Urinary bladder (tissue), 4 donors: ENCODE data around the gene CHCHD1. TPM values are rescaled to one million over a fixed set of nuclear protein-coding genes. Genes with fewer than 3 reads are reported as not detected.
"Not testable (repeated sequence)": the region's sequence is repeated elsewhere in the genome, so short reads cannot be mapped to it uniquely, and the experiment has no call there.

Source experiments
- DNase-seq: peaks from one replicate; pipeline ENCODE4 v3.0.0-alpha.2; 2015; ENCODE audit errors: extremely low spot score
- H3K27ac ChIP-seq: one replicate; pipeline ENCODE4 v1.5.1; 2013; ENCODE audit warnings: low read depth, mild to moderate bottlenecking, moderate library complexity
- H3K36me3 ChIP-seq: one replicate; pipeline ENCODE4 v1.6.1; 2013; ENCODE audit warnings: mild to moderate bottlenecking, moderate library complexity; ENCODE audit not compliant: insufficient read depth
- H3K4me1 ChIP-seq: one replicate; pipeline ENCODE4 v1.6.1; 2013; ENCODE audit warnings: mild to moderate bottlenecking, moderate library complexity; ENCODE audit not compliant: insufficient read depth
- H3K4me3 ChIP-seq: one replicate; pipeline ENCODE4 v1.5.1; 2013; ENCODE audit warnings: low read depth, low read length
- WGBS: extraction: QIAGEN DNeasy Blood & Tissue Kit; methylation state at CpG from one replicate; pipeline ENCODE4 v1.1.7; 2013; 5-methylcytosine and 5-hydroxymethylcytosine counted together
- polyA plus RNA-seq: library from polyadenylated mRNA; stranded (reverse); fragments of 200-250 nt; gene quantifications from one replicate; pipeline ENCODE4 v1.2.3, GENCODE V29; 2013
- total RNA-seq: library from RNA; depleted of rRNA; stranded (reverse); fragments of >200 nt; gene quantifications from one replicate; pipeline ENCODE4 v1.2.3, GENCODE V29; 2014
- donor health status: healthy with polysubstance abuse.
- donor health status: healthy.

Gene CHCHD1
- total and polyA plus RNA-seq, 2 donors = 17.0 to 46.9 TPM

DNA sequence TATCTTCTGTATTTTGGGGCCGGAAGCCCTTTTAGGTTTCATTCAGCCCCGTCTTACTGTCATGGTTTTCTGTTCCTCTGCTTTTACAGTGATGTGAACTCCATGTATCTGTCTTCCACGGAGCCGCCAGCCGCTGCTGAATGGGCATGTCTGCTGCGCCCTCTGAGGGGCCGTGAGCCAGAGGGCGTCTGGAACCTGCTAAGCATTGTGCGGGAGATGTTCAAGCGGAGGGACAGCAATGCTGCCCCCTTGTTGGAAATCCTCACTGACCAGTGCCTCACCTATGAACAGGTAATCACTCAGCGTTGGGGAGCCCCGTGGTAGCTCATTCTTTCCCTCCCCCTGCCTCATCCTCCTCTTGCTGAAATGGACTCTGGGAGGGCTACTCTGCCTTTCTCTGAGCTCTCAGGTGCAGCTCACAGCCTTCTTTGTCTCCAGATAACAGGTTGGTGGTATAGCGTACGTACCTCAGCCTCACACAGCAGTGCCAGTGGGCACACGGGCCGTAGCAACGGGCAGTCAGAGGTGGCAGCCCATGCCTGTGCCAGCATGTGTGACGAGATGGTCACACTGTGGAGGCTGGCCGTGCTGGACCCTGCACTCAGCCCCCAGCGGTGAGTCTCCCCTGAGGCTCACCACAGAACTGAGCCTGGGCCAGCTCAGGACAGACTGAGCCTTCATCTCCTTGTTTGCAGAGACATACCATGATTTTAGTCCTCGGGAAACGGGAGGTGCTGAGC is 9.2 kb downstream of the CHCHD1 start:
- Histone ChIP-seq H3K27ac (no peak overlapping the region), H3K36me3 (peaks cover 6% of the 10 kb centered on the region), H3K4me3 (no peak overlapping the region), H3K4me1 (peaks cover 1% of the 10 kb centered on the region)
- WGBS = 91% methylated on average over 22 of the region's 22 CpGs
- no peak for DNase-seq

DNA sequence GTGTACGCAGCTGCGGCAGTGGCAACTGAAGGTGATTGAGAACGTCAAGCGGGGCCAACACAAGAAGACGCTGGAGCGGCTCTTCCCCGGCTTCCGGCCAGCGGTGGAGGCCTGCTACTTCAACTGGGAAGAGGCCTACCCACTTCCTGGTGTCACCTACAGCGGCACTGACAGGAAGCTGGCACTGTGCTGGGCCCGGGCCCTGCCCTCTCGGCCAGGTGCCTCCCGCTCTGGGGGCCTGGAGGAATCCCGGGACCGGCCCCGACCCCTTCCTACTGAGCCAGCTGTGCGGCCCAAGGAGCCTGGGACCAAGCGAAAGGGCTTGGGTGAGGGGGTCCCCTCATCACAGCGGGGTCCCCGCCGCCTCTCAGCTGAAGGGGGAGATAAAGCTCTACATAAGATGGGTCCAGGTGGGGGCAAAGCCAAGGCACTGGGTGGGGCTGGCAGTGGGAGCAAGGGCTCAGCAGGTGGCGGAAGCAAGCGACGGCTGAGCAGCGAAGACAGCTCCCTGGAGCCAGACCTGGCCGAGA is 10.1 kb downstream of the CHCHD1 start:
- no peak for DNase-seq
- Histone ChIP-seq H3K36me3 (peaks cover 9% of the 10 kb centered on the region), H3K4me3 (no peak overlapping the region), H3K27ac (no peak overlapping the region), H3K4me1 (peaks cover 1% of the 10 kb centered on the region)
- WGBS = 94% methylated on average over 26 of the region's 26 CpGs

GRCh38 chr10:73793456-73793855 is 11.6 kb downstream of the CHCHD1 start:
- Histone ChIP-seq H3K36me3 (peaks cover 9% of the 10 kb centered on the region), H3K4me1 (no peaks in the 10 kb centered on the region), H3K27ac (no peak overlapping the region), H3K4me3 (no peak overlapping the region)
- DNase-seq = no peak
- 92% methylated on average over 5 of the region's 5 CpGs for WGBS

DNA sequence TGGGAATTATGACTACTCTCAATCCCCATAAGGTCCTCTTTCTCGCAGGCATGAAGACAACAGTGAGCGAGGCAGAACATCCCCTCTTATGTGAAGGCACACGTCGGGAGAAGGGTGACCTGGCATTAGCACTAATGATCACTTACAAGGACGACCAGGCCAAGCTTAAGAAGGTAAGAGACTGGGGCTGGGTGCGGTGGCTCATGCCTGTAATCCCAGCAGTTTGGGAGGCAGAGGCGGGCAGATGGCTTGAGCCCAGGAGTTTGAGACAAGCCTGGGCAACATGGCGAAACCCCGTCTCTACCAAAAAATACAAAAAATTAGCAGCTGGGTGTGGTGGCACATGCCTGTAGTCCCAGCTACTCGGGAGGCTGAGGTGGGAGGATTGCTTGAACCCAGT is 13.6 kb downstream of the CHCHD1 start:
- H3K4me1 ChIP-seq, H3K36me3 ChIP-seq, H3K4me3 ChIP-seq, DNase-seq, H3K27ac ChIP-seq: not testable (repeated sequence)
- WGBS = 94% methylated on average over 10 of the region's 10 CpGs

DNA sequence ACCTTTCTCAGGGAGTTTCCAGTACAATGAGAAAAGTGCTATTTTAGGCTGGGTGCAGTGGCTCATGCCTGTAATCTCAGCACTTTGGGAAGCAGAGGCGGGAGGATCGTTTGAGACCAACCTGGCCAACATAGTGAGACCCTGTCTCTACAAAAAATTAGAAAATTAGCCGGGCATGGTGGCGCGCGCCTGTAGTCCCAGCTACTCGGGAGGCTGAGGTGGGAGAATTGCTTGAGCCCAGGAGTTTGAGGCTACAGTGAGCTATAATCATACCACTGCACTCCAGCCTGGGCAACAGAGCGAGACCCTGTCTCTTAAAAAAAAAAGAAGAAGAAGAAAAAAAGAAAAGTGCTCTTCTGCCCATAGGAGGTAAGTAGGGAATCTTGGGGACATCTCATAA is 14.2 kb downstream of the CHCHD1 start:
- not testable (repeated sequence) for H3K36me3 ChIP-seq, H3K4me1 ChIP-seq, DNase-seq, H3K27ac ChIP-seq, H3K4me3 ChIP-seq
- WGBS = 98% methylated on average over 8 of the region's 8 CpGs

GRCh38 chr10:73796766-73797165 is 14.9 kb downstream of the CHCHD1 start:
- Histone ChIP-seq H3K4me3 (no peak overlapping the region), H3K4me1 (no peaks in the 10 kb centered on the region), H3K36me3 (peaks cover 3% of the 10 kb centered on the region), H3K27ac (no peak overlapping the region)
- DNase-seq = no peak
- 76% methylated on average over 5 of the region's 5 CpGs for WGBS

GRCh38 chr10:73797324-73798025 is 15.6 kb downstream of the CHCHD1 start:
- WGBS = 90% methylated on average over 19 of the region's 19 CpGs
- DNase-seq = no peak
- H3K4me1 ChIP-seq = no peaks in the 10 kb centered on the region
- H3K4me3 ChIP-seq = no peak overlapping the region
- no peak overlapping the region for H3K27ac ChIP-seq
- H3K36me3 ChIP-seq = peaks cover 7% of the 10 kb centered on the region

DNA sequence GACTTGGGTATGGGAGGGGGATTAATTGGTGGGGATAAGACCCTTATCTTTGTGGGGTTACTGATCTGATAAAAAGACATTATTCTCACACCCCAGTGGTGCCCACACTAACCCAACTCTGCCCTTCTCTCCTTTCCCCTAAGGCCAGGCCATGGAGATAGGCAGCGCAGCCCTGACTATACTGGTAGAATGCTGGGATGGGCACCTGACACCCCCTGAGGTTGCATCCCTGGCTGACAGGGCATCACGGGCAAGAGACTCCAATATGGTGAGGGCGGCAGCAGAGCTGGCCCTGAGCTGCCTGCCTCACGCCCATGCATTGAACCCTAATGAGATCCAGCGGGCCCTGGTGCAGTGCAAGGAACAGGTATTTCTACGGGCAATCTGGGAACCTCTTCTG is 16.2 kb downstream of the CHCHD1 start:
- no peak overlapping the region for H3K4me3 ChIP-seq
- H3K27ac ChIP-seq = no peak overlapping the region
- WGBS = 91% methylated on average over 6 of the region's 6 CpGs
- H3K36me3 ChIP-seq = peaks cover 10% of the 10 kb centered on the region
- H3K4me1 ChIP-seq = no peaks in the 10 kb centered on the region
- no peak for DNase-seq

- Histone ChIP-seq H3K27ac (no peak overlapping the region), H3K4me1 (no peaks in the 10 kb centered on the region), H3K36me3 (peaks cover 14% of the 10 kb centered on the region), H3K4me3 (no peak overlapping the region)
- DNase-seq = no peak
- 79% methylated on average over 10 of the region's 10 CpGs for WGBS
Observed at GRCh38 chr10:73798927-73799560, 17.2 kb downstream of the CHCHD1 start.

- Histone ChIP-seq H3K4me3 (no peak overlapping the region), H3K4me1 (no peaks in the 10 kb centered on the region), H3K36me3 (peaks cover 14% of the 10 kb centered on the region), H3K27ac (no peak overlapping the region)
- DNase-seq = no peak
- 68% methylated on average over 9 of the region's 9 CpGs for WGBS
Observed at GRCh38 chr10:73799899-73800559, 18.2 kb downstream of the CHCHD1 start.

GRCh38 chr10:73800560-73801252 is 18.9 kb downstream of the CHCHD1 start:
- no peak for DNase-seq
- 79% methylated on average over 20 of the region's 20 CpGs for WGBS
- peaks cover 14% of the 10 kb centered on the region for H3K36me3 ChIP-seq
- H3K4me1 ChIP-seq = no peaks in the 10 kb centered on the region
- H3K4me3 ChIP-seq = no peak overlapping the region
- H3K27ac ChIP-seq = no peak overlapping the region

GRCh38 chr10:73801253-73801590 is 19.4 kb downstream of the CHCHD1 start:
- Histone ChIP-seq H3K4me1 (no peaks in the 10 kb centered on the region), H3K4me3 (no peak overlapping the region), H3K36me3 (peaks cover 14% of the 10 kb centered on the region), H3K27ac (no peak overlapping the region)
- DNase-seq = no peak
- WGBS = 90% methylated on average over 13 of the region's 13 CpGs
